Iris pigment epithelial cell (primary cell): ENCODE data around the gene FBXO44.
"Not testable (repeated sequence)": the region's sequence is repeated elsewhere in the genome, so short reads cannot be mapped to it uniquely, and the experiment has no call there.

Source experiments
- DNase-seq: peaks from one replicate; pipeline ENCODE4 v3.0.0-alpha.2; 2011; ENCODE audit warnings: low read depth

The FBXO44 gene

GRCh38 chr1:11654137-11654938 is at the start of gene FBXO44, which contains the start of gene FBXO2:
FBXO44 (plus strand) TSS chr1:11654877; CDS start chr1:11655836, 959 bp downstream.
FBXO2 (minus strand) TSS chr1:11654429; CDS start chr1:11654340, 89 bp downstream.
- no peak for DNase-seq

GRCh38 chr1:11606775-11607174 is 47.9 kb upstream of the FBXO44 start:
- DNase-seq, result no peak

GRCh38 chr1:11608596-11609130 is 46.0 kb upstream of the FBXO44 start:
- DNase-seq, result not testable (repeated sequence)

DNA sequence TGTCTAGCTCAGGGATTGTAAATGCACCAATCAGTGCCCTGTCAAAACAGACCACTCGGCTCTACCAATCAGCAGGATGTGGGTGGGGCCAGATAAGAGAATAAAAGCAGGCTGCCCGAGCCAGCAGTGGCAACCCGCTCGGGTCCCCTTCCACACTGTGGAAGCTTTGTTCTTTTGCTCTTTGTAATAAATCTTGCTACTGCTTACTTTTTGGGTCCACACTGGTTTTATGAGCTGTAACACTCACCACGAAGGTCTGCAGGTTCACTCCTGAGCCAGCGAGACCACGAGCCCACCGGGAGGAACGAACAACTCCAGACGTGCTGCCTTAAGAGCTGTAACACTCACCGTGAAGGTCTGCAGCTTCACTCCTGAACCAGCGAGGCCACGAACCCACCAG is 45.3 kb upstream of the FBXO44 start:
- not testable (repeated sequence) for DNase-seq

GRCh38 chr1:11610629-11611180 is 44.0 kb upstream of the FBXO44 start:
- DNase-seq, result no peak

DNA sequence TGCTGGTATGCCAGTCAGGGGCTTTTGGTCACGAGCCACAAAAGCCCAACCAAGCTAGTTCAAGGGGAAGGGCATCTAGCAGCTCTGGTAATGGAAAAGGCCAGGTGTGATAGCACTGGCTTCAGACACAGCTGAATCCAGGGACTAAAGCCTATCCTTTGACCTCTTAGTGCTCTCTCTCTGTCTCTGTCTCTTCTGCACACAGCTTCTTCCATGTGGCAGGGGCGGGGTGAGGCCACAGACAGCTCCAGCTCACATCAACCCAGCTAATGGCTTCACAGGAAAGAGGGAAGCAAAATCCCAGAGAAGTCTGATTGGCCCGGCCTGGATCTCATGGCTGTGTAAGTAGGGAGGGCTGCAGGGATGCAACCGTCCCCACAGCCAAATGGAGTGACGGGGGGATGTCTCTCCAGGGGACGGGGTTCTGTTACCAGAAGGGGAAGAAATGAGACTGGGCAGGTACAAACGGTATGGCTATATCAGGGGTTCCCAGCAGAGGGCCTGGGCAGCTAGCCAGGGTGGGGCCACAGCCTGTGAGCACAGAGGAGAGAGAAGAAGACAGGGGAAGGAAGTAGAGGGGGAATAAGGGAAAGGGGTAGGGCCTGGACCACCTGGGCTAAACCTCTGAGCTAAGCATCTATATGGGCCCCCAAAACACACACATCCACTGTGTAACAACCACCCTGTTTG is 42.9 kb upstream of the FBXO44 start:
- no peak for DNase-seq

- no peak for DNase-seq
These were observed 41.3 kb upstream of the FBXO44 start for GRCh38 chr1:11613347-11613746.

DNA sequence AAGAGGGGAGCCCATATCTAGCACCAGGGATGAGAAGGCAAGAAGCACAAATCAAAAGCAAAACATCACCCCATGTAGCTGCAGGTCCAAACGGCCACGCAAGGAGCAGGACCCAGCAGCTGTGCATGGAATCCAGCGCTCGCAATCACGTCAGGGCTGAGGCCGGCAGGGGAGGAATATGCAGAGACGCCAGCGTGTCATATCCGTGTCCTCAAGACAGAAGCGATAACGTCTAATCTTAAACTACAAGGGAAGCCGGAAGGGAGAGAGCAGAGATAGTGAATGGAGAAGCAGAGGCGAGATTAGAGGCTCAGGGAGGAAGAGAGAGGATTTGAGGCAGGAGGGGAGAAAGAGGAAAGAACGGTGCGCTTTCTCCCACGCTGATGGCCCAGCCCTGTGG is 39.6 kb upstream of the FBXO44 start:
- no peak for DNase-seq

GRCh38 chr1:11616766-11617165 is 37.9 kb upstream of the FBXO44 start:
- DNase-seq, result no peak

DNA sequence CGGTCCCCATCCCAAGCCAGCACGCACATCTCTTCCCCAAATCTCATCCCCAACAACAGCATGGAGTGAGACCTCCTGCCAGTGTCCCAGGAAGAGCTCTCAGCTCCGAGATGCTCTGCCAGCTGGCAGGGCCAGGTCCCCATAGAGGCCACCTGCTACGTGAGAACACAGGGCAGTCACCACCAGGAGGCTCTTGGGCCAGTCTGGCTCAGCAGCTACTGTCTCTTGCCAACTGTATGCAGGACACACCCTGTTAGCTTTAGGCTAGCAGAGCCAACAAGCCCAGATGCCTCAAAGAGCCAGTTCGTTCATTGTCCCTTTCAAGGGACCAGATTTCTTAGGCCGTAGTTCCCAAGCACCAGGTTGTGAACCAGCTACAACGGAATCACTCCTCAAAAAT is 37.4 kb upstream of the FBXO44 start:
- DNase-seq, result no peak

DNA sequence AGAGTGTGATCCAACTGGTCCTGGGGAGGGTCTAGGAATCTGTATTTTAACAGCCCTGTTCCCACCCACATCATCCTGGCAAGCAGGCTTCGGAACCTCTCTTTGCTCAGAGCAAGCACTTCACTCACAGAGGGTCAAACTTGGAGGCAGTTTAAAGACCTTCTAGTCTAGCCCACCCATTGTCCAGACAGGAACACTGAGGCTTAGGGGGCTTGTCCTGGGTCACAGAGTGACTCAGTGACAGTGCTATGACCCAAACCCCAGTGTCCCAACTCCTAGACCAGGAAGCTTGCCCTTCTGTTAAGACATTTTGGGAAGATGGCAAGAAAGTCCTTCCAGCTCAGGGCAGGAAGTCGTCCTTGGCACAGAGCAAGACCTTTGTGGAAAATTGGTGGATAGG is 36.9 kb upstream of the FBXO44 start:
- no peak for DNase-seq

- no peak for DNase-seq
These were observed 34.3 kb upstream of the FBXO44 start for GRCh38 chr1:11620405-11620804.

- no peak for DNase-seq
These were observed 33.8 kb upstream of the FBXO44 start for GRCh38 chr1:11620924-11621323.

GRCh38 chr1:11622398-11622797 is 32.3 kb upstream of the FBXO44 start:
- DNase-seq, result no peak

DNA sequence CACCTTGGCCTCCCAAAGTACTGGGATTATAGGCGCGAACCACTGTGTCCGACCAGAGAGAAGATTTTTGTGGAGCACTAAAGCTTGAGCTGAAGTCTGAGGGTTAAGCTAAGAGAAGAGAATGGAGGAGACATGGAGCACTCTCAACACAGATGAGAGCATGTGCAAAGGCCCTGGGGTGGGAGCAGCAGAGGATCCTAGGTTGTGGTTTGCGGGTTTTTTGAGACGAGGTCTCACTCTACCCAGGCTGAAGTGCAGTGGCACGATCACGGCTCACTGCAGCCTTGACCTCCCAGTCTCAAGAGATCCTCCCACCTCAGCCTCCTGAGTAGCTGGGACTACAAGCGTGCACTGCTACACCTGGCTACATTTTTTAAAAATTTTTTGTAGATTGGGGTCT is 31.0 kb upstream of the FBXO44 start:
- no peak for DNase-seq

GRCh38 chr1:11626551-11626950 is 28.1 kb upstream of the FBXO44 start:
- no peak for DNase-seq

DNA sequence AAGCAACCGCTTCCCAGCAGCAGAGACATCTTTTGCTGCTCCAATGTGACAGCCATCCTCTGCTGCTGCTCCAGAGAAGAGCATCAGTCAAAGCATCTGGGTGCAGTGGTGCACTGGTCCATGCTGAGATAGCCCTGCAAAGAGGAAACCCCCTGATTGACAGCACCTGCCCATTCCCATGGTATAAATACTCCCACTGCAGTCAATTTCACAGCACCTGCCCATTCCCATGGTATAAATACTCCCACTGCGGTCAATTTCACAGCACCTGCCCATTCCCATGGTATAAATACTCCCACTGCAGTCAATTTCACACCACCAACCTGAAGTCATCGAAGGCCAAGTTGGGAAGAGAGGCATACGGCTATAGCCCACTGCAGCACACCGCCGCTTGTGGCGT is 25.9 kb upstream of the FBXO44 start:
- no peak for DNase-seq

- DNase-seq, result no peak
These were observed 25.3 kb upstream of the FBXO44 start for GRCh38 chr1:11629184-11630016.

- DNase-seq, result no peak
These were observed 20.1 kb upstream of the FBXO44 start for GRCh38 chr1:11634365-11635192.

GRCh38 chr1:11638121-11638520 is 16.6 kb upstream of the FBXO44 start:
- no peak for DNase-seq

DNA sequence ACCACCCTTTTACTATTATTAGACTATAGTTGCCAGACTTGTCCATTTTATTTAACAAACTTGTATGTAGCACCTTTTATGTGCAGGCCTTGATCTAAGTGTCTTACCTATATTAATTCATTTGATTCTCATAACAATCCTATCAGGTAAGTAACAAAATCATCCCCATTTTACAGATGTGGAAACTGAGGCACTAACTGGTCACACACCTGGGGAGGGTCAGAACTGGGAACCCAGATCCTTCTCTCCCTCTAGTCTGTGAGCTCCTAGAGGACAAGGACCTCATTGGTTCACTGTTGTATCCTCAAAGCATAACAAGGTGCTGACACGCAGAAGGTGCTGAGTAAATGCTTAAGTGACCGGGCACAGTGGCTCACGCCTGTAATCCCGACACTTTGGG is 15.3 kb upstream of the FBXO44 start:
- no peak for DNase-seq
